ENCODE results near the gene ZNF385D.

DNA sequence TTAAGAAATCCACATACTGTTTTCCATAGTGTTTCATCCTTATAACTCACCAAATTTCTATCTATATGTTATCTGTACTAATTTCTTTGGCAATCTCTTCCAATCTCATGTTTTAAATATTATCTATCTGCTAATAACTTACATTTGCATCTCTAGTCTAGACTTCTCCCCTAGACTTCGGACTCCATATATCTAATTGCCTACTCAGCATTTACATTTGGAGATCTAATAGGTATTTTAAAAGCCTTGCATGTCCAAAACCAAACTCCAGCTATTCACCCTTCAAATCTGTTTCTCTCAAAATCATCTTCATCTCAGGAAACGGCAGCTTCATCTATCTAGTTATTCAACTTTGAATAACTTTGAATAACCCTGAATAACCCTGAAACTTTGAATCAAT is 35.3 kb downstream of the ZNF385D start:
- TF ChIP-seq, protein P1, sequence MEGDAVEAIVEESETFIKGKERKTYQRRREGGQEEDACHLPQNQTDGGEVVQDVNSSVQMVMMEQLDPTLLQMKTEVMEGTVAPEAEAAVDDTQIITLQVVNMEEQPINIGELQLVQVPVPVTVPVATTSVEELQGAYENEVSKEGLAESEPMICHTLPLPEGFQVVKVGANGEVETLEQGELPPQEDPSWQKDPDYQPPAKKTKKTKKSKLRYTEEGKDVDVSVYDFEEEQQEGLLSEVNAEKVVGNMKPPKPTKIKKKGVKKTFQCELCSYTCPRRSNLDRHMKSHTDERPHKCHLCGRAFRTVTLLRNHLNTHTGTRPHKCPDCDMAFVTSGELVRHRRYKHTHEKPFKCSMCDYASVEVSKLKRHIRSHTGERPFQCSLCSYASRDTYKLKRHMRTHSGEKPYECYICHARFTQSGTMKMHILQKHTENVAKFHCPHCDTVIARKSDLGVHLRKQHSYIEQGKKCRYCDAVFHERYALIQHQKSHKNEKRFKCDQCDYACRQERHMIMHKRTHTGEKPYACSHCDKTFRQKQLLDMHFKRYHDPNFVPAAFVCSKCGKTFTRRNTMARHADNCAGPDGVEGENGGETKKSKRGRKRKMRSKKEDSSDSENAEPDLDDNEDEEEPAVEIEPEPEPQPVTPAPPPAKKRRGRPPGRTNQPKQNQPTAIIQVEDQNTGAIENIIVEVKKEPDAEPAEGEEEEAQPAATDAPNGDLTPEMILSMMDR (IDR thresholded peaks at IDR 0.05; ENCODE audit: low read depth, low read length): no peak
- no peak for TF ChIP-seq POLR2A (IDR thresholded peaks at IDR 0.05; ENCODE audit: extremely low read depth, insufficient read length)
- TF ChIP-seq, protein P2, sequence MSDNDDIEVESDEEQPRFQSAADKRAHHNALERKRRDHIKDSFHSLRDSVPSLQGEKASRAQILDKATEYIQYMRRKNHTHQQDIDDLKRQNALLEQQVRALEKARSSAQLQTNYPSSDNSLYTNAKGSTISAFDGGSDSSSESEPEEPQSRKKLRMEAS (IDR thresholded peaks at IDR 0.05; ENCODE audit: low read depth, low read length): no peak

Data from NB4 (cell line).